Measurements from ENCODE around the gene VAV3.

DNA sequence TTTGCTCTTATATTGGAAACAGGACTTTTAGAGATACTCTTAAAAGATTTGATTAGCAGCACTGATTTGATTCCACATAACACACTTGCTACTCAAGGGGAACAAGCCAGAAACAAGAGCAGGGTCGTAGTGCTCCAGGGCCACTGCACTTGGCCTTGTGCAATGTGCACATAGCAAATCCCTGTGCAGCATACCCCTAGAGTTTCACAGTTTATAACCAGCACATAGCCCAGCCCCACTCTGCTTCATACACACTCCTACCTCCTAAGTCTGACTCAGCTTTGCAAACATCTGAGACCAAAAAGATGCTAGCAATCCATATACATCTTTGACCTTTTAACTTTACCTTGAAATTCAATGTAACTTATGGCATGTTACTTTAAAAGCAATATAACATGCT lies 157.6 kb downstream of the VAV3 start:
- TF ChIP-seq, protein P1, sequence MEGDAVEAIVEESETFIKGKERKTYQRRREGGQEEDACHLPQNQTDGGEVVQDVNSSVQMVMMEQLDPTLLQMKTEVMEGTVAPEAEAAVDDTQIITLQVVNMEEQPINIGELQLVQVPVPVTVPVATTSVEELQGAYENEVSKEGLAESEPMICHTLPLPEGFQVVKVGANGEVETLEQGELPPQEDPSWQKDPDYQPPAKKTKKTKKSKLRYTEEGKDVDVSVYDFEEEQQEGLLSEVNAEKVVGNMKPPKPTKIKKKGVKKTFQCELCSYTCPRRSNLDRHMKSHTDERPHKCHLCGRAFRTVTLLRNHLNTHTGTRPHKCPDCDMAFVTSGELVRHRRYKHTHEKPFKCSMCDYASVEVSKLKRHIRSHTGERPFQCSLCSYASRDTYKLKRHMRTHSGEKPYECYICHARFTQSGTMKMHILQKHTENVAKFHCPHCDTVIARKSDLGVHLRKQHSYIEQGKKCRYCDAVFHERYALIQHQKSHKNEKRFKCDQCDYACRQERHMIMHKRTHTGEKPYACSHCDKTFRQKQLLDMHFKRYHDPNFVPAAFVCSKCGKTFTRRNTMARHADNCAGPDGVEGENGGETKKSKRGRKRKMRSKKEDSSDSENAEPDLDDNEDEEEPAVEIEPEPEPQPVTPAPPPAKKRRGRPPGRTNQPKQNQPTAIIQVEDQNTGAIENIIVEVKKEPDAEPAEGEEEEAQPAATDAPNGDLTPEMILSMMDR (IDR thresholded peaks at IDR 0.05 in 4 of 5, conservative IDR thresholded peaks at IDR 0.05 in 1 of 5): no peak
- no peak for TF ChIP-seq POLR2A (IDR thresholded peaks at IDR 0.05)

Measured in gastrocnemius medialis (tissue), 4 donors.